GM18867 (cell line): ENCODE data around the gene CASP10.

Experiments used
- ATAC-seq: cut with Tn5 transposase; IDR thresholded peaks from one replicate; pipeline ENCODE4 v1.9.1; 2021; ENCODE audit warnings: mild to moderate bottlenecking, moderate library complexity; ENCODE audit not compliant: unreplicated experiment

The CASP10 gene

DNA sequence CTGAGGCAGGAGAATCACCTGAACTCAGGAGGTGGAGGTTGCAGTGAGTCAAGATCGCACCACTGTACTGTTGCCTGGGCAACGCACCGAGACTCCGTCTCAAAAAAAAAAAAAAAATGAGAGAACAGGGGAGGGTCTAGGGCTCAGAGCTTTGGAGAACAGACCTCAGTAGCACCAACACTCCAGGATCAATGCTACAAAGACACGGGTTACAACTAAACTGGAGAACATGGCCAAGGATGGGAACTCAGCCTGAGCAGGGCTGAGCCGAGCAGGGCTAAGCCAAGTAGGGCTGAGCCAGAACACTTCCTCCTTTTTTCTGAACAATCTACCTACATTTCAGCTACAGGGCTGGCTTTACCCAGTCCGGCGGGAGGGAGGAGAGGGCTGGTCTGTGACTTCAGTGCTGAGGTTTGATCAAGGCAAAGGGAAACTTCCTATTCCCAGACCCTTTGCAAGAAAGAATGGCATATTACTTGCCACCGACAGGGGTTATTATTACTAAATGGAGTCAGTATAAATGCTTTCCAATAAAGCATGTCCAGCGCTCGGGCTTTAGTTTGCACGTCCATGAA is 74.5 kb downstream of the CASP10 start:
- ATAC-seq: peak; percentile 45

DNA sequence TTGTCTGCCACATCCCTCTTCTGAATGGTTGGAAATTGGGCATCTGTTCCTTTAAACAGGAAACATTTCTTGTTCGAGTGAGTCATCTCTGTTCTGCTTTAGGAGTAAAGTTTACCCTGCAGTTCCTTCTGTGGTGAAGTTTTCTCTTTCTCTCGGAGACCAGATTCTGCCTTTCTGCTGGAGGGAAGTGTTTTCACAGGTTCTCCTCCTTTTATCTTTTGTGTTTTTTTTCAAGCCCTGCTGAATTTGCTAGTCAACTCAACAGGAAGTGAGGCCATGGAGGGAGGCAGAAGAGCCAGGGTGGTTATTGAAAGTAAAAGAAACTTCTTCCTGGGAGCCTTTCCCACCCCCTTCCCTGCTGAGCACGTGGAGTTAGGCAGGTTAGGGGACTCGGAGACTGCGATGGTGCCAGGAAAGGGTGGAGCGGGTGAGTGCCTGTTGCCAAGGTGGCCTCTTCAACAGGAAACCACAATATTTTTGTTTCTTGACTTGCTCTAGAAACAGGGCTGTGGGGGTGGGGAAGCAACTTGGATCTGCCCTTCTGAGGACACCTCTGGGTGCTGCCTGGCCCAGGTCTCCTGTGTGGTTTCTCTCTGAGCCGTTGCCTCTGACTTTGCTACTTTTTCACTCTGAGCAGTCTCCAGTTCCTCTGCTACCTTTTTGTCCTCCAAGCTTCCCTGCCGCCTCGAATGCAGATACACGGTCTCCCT is 75.2 kb downstream of the CASP10 start:
- peak; percentile 77 for ATAC-seq

DNA sequence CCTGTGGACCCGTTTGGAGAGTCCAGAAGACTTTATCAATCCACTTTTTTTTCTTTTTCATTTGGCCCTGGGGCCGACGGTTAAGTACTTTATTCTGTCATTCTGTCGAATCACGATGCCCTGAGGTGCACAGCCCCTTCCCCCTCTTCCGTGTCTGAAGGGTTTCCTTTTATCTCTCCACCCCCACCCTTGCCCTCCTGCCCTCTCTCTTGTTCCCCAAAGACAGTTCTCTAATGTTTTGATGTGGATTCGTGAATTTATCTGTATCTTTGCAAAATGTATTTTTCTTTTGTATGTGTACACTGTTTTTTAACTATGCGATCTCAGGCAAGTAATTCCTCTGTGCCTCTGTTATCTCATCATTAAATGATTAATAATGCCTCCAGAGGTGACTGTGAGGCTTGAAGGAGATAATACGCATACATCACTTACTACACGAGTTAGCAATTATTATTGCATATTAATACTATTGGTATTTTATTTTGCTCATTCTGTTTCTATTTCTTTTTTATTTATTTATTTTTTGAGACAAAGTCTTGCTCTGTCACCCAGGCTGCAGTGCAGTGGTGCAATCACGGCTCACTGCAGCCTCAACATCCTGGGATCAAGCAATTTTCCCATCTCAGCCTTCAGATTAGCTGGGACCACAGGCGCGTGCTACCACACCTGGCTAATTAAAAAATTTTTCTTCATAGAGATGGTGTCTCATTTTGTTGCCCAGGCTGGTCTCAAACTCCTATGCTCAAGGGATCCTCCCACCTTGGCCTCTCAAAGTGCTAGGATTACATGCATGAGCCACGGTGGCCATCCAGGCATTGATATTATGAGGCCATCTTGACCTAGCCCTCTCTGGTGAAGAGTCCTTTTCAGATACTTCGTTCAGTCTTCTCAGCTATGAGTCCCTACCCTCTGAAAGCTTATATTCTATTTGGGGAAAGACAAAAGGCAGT is 76.0 kb downstream of the CASP10 start:
- ATAC-seq: peak; percentile 6

DNA sequence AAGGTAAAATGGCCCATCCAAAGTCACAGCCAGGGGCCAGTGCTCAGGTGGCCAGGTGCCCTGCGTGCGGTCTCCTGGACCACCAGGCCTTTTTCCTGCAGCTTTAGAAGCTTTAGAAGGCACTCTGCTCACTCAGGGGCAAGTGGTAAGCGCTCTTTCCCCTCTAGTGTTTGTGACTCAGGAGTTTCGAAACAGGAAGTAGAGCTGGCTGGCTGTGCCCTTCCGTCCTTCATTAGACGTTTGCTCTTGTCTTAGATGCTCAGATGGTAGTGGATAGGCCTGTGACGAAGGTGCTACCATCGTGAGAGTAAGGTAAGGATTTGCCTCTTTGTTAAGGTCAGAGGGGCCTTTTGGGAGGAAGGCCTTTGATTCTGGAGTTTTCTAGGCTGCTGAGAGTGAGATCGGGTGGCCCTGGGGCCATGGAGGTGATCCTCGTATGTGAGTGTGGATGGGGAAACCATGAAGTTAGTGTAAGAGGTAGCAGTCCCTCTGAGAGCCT is 77.4 kb downstream of the CASP10 start, which contains the start of gene CASP8:
CASP8 (plus strand) TSS at position 235 of the 499 bp plus-strand sequence. CDS start 5,951 bp downstream, outside the sequence.
- peak; percentile 33 for ATAC-seq

DNA sequence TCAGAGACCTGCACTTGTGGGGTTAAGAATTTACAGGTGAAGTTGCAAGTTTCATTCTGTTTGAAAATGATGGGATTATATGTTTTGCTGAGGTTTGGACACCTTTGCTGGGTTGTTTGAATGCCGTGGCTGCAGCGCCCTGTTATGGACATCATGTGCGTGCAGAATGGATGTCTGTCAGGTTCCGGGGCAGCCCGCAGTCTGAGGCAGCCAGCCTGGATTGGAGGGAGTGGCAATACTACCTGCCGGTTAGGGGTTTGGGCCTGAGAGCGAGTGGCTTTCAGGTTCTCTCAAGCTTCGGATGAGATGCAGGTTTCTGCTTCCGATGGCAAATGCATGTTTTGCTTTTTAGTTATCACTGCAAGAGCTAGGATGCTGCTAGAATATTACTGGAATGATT is 78.5 kb downstream of the CASP10 start:
- no peak for ATAC-seq

DNA sequence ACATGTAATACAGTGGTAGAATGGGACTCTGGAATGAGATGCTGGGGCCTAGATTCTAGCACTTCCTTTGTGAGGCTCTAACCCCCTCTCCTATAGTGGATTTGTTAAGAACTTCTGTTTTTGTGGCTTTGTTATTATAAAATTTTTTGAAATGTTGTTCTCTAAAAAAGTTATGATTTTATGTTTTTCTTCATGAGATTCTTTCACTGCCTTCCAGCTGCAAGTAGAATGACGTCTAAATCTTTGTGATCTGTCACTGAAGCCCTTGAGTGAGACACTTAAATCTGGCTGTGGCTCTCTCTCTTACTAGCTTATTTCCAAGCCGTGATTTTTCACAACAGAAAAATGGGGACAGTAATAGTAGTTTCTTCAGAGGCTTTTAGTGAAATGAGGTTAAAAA is 79.0 kb downstream of the CASP10 start:
- ATAC-seq: no peak

DNA sequence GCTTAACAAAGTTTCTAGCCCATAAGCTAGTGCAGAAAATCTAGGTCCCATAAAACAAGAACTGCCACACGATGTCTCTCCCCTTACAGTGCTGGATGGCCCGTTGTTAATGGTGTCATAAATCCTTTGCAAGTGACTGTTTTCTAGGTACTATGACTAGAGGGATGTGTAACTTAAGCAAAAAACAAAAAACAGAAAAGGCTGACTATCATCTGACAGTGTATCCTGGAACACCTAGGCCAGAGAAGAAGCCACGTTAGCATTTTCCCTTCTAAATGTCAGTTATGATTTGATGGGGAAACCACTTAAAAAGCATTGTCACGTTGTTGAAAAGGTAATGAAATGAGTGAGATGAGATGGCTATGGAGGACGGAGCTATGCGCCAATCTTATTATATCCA is 79.8 kb downstream of the CASP10 start:
- no peak for ATAC-seq

DNA sequence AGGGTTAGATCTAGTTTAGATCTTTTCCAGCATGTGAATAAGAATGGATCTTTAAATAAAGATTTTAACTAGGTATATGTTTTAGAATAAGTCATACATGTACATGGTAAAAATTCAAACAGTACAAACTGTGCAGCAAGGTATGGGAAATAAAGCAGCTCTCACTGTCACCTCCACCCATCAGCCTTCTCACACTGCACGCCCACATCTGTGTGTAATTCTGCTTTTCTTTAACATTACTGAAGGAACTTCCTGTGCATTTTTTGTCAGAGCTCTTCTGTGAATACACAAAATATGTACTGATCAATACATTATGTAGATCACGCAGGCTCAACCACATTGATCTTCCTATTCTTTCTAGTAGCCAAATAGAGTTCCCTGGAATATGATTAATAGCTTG is 80.8 kb downstream of the CASP10 start:
- no peak for ATAC-seq

DNA sequence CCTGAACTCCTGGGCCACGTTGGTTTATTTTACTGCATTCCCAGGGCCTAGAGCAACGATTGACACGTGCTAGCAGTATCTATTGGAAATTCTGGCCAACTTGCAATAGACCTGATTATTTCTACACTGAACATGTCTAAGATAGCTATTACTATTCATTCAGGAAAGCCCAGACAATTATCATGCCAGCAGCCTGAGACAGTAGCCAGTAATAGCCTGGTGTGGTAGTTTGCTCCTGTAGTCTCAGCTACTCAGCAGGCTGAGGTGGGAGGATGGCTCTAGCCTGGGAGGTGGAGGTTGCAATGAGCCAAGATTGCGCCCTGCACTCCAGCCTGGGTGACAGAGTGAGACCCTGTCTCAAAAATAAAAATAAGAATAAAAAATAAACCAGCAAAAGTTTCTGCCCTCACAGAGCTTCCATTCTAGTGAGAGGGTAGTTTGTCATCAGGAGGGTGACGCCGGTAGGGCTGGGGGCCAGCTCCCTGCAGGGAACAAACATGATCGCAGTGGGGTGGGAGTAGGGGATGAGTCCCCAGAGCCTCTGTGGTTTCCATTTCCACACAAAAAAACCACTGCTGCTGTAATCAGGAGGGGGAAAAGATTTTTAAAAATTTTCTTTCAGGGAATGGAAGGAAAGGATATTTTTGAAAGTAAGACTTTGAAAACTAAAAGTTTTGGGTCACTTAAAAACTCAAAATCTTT is 81.7 kb downstream of the CASP10 start:
- no peak for ATAC-seq

DNA sequence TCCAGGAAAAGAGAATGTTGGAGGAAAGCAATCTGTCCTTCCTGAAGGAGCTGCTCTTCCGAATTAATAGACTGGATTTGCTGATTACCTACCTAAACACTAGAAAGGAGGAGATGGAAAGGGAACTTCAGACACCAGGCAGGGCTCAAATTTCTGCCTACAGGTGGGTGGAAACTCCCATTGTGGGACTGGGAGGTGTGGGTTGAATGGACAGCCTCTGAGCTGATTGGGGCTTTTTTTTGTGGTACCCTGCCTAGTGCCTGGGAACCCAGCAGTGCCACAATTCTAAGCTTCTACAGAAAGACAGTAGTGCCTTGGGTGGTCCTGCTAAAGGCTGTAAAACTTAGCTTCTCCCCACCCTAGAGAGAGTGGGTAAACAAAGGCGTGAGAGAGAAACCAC is 83.7 kb downstream of the CASP10 start:
- no peak for ATAC-seq

DNA sequence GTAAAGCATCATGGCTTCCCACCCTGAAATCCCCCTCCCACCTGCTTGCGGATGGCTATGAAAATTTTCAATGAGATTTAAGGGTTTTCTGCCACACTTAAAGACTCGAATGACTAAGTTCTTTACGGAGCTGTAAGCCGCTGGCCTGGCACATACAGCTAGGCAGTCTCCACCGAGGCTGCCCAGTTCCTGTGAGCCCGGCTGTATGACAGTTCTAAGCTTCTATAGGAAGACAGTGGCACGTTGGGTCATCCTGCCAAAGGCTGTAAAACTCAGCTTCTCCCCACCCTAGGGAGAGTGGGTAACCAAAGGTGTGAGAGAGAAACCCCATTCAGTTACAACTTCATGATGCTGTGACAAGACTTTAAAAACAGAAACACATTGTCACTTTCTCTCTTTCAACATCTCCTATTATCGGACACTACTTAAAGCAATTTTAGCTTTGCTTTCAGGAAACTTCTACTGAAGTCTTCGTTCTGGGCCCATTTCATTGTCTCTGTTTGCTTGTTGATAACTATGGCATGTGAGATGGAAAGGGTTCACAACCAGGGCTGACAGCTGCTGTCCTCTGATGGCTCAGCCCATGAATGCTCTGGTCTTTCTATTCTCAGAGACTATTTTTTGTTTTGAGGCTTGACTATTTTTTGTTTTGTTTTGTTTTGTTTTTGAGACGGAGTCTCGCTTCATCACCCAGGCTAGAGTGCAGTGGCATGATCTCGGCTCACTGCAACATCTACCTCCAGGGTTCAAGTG is 84.5 kb downstream of the CASP10 start:
- no peak for ATAC-seq

DNA sequence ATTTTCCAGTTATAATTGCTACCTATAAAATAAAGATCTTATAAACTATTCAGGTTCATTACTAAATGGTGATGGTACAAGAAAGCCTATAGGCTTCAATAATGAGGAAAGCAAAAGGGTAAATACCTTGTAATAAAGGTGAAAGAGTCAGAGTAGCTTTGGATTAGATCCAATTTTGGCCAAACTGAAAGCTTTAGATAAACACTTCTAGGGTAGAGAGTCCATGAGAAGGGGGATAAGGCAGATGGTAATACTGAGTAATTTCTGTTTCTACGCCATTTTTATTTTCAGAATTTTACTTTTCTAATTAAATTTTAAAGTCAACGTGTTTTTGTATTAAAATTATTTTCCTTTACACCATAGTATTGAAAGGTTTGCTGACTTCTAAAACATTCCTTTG is 86.8 kb downstream of the CASP10 start:
- no peak for ATAC-seq

DNA sequence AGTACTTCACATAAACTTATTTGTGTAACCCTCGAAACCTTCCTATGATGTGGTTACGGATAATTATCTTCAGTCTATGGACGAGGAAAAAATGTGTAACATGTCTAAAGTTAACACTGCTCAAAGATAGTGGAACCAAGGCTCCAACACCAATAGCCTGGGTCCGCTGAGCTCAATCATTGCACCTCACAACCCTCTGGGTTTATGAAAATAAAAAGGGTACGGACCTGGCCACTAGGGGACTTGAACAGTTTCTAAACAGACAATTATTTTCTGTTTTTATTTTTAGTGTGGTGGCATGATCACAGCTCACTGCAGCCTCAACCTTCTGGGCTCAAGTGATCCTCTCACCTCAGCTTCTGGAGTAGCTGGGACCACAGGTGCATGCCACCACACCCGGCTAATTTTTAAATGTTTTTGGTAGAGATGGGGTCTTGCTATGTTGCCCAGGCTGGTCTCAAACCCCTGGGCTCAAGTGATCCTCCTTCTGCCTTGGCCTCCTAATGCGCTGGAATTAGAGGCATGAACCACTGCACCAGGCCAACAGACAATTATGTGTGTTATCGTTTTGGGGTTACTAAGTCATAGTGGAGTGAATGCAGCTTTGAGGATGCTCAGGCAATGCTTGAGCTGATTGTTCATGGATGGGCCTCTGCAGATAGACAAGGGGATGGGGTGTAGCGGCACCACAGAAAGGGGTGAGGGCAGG is 87.5 kb downstream of the CASP10 start:
- no peak for ATAC-seq

DNA sequence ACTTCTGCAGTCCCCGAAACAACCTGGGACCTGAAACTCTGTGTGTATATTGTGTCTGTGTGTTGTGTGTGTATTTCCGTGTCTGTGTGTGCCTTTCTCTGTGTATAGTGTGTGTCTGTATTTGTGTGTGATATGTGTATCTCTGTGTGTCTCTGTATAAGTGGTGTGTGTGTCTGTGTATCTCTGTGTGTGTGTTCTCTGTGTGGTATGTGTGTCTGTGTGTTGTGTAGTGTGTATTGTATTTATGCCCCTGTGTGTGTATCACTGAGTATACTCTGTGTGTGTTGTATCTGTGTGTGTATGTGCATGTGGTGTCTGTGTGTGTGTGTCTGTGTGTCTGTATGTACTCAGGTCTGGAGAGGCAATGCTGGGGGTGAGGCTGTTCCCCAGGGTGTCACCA is 89.0 kb downstream of the CASP10 start:
- ATAC-seq: no peak

DNA sequence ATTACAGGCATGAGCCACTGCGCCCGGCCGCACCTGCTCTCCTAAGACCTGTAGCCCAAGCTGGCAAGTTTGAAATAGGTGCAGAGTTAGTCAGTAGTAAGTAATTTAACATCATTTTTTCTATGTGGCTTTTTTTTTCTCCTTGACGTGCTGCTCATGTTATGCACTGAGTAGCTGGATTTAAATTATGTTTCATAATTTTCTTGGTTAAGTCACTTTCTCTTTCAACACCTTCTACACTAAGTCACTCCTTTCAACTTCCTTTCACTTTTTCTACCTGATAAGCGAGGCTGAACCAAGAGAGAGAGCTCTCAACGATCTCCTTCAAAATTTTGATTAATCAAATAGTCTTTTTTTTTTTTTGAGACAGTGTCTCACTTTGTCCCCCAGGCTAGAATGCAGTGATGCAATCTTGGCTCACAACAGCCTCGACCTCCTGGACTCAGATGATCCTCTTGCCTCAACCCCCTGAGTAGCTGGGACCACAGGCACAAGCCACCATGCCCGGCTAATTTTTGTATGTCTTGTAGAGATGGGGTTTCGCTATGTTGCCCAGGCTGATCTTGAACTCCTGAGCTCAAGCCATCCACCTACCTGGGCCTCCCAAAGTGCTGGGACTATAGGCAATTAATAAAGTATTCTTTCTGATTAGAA is 90.5 kb downstream of the CASP10 start:
- no peak for ATAC-seq

DNA sequence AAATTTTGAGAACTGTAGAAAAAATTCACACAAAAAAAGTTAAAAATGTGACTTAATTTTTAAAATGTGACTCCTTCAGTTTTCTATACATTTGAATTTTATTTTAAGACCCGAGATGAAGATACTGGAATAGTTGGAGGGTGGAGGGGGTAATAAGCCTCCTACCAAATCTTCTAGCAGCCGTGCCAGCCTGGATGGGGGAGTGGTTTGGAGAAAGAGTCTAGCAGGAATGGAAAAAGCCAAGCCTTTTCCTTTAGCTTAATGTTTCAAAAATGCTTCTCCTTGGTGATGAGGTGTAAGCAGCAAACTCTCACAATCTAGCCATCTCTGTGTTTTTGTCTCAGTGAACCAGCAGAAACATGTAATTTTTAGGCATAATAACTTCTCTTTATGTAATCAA is 92.1 kb downstream of the CASP10 start:
- no peak for ATAC-seq

DNA sequence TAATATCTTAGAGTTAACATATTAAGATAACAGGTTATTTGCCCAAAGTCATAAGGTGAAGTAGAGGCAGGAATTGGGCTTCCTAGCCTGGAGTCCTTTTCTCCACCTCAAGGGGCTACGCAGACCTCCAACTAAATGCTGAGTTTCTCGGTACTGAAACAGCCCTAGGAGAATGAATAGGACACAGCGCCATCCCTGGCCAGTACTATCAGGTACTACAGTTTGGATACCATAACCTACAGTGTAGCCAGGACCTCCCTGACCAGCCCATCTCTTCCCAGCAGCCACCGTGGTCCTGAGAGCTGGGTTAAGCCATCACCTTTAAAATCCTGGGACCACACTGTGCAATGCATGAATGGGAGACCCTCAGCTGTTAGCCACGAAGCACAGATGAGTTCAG is 93.0 kb downstream of the CASP10 start:
- no peak for ATAC-seq

DNA sequence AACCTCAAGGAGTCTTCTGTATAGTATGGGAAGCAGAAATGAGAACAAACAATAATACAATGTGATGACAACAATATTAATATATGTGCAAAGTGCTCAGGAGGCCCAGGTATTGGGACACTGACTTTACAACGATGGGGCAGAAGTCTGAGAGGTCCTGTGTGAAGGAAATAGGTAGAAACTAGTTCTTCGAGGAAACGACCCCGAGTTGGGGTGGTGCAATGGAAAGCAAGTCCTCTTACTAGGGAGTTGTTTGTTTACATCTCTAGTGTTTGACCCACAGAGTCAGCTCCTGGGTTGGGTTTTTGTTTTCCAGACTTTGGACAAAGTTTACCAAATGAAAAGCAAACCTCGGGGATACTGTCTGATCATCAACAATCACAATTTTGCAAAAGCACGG is 93.6 kb downstream of the CASP10 start:
- ATAC-seq: no peak
